K562 (cell line): ENCODE data around the gene NDN. TPM values are rescaled to one million over a fixed set of nuclear protein-coding genes. Genes with fewer than 3 reads are reported as not detected.

Source experiments
- ATAC-seq: fragments of 200-7000 bp; cut with Tn5 transposase; 3 replicates; pipeline ENCODE4 v1.9.1; 2020; ENCODE audit warnings: moderate library complexity
- BruUV-seq: library from RNA; stranded (reverse); fragments of 400-500 nt; replicated peaks from 2 replicates; lab custom pipeline; 2021; lab: Mats Ljungman, UMichigan
- CTCF ChIA-PET: fragments of 300-600 bp; formaldehyde crosslinking; extraction: SDS; loops from one replicate; lab custom pipeline; 2021; ENCODE audit warnings: low intra/inter-chr PET ratio; lab: Yijun Ruan, JAX
- POLR2A ChIA-PET: fragments of 300-600, 350-650 bp; sonication (Branson Sonifier 250); formaldehyde crosslinking; extraction: SDS; loops from one replicate; lab custom pipeline; 2021; ENCODE audit warnings: antibody characterized with exemption, inconsistent platforms; lab: Yijun Ruan, JAX
- DNase-seq, 4 experiments: peaks; one replicate each; pipeline versions ENCODE4 v3.0.0 to v3.0.0-alpha.2; 2011 to 2018; ENCODE audit warnings: low spot score in 3 of 4, mixed read lengths in 3 of 4; ENCODE audit errors: extremely low read depth in 1 of 4
- FAIRE-seq: peaks from 2 replicates; lab custom pipeline; 2011; peaks lifted over from hg19 to GRCh38; lab: Jason Lieb, UNC
- H2AFZ ChIP-seq: 2 replicates; pipeline ENCODE4 v1.6.0; 2011; ENCODE audit warnings: low read depth, low read length, control low read depth, inconsistent platforms
- H3K27ac ChIP-seq: fragments of 200-600 bp; 3 replicates; pipeline ENCODE4 v1.8.0; 2011; ENCODE audit warnings: low read depth, mild to moderate bottlenecking, control low read depth, inconsistent platforms, low read length, moderate library complexity, mixed read lengths; ENCODE audit errors: extremely low read depth
- H3K27me3 ChIP-seq, 2 experiments: fragments of 300-600 bp in 1 of 2; 2 replicates in 1 of 2; 3 replicates in 1 of 2; pipeline versions ENCODE4 v1.6.0 to v1.8.0; 2011; ENCODE audit warnings: inconsistent platforms in 2 of 2, low read length in 2 of 2, mild to moderate bottlenecking in 1 of 2, mixed read lengths in 1 of 2, moderate library complexity in 1 of 2; ENCODE audit not compliant: control insufficient read depth in 2 of 2, insufficient read depth in 2 of 2
- H3K36me3 ChIP-seq: fragments of 300-600 bp; 3 replicates; pipeline ENCODE4 v1.8.0; 2011; ENCODE audit warnings: mild to moderate bottlenecking, low read length, inconsistent platforms; ENCODE audit not compliant: control insufficient read depth, insufficient read depth
- H3K4me1 ChIP-seq, 2 experiments: fragments of 200-600 bp in 1 of 2; replicated peaks in 1 of 2; 2 replicates in 1 of 2; 3 replicates in 1 of 2; pipeline versions ENCODE4 v1.5.1 to v1.8.0; 2011; ENCODE audit warnings: inconsistent platforms in 2 of 2, low read length in 2 of 2, mild to moderate bottlenecking in 1 of 2, mixed read lengths in 1 of 2, moderate library complexity in 1 of 2; ENCODE audit not compliant: control insufficient read depth in 2 of 2, insufficient read depth in 2 of 2
- H3K4me2 ChIP-seq: 2 replicates; pipeline ENCODE4 v1.6.1; 2011; ENCODE audit warnings: low read length, control low read depth, inconsistent platforms, mixed read lengths; ENCODE audit not compliant: insufficient read depth
- H3K4me3 ChIP-seq: fragments of 200-600 bp; sonication (generic), shearing (Covaris generic); 2 replicates; pipeline ENCODE4 v1.5.1; 2016; ENCODE audit warnings: control low read depth, inconsistent platforms
- H3K79me2 ChIP-seq: fragments of 200-600 bp; 3 replicates; pipeline ENCODE4 v1.8.0; 2011; ENCODE audit warnings: low read length, inconsistent platforms; ENCODE audit not compliant: control insufficient read depth, insufficient read depth
- H3K9ac ChIP-seq, 2 experiments: 2 replicates each; pipeline versions ENCODE4 v1.6.0 to v1.6.1; 2011; ENCODE audit warnings: low read depth in 2 of 2, low read length in 2 of 2, control low read depth in 1 of 2, inconsistent platforms in 1 of 2, mild to moderate bottlenecking in 1 of 2, mixed read lengths in 1 of 2; ENCODE audit not compliant: insufficient read depth in 1 of 2
- H3K9me1 ChIP-seq: one replicate; pipeline ENCODE4 v1.6.0; 2011; ENCODE audit warnings: inconsistent platforms, mild to moderate bottlenecking, low read length, moderate library complexity; ENCODE audit not compliant: control insufficient read depth, insufficient read depth
- H3K9me3 ChIP-seq: replicated peaks from 2 replicates; pipeline ENCODE4 v1.5.1; 2011; ENCODE audit warnings: low read depth, low read length, inconsistent platforms; ENCODE audit not compliant: control insufficient read depth, insufficient read depth
- H4K20me1 ChIP-seq: replicated peaks from 2 replicates; pipeline ENCODE4 v1.6.1; 2011; ENCODE audit warnings: low read length, inconsistent platforms, mixed read lengths; ENCODE audit not compliant: control insufficient read depth, insufficient read depth
- BHLHE40 ChIP-seq: IDR thresholded peaks from 2 replicates; pipeline ENCODE4 v1.6.1; 2011; ENCODE audit warnings: low read length, improper control_type of control experiment
- IRF2 ChIP-seq: sonication (generic); formaldehyde crosslinking; IDR thresholded peaks from 2 replicates; pipeline ENCODE4 v1.8.1; 2022; ENCODE audit warnings: mild to moderate bottlenecking, missing genetic modification reagents
- NR3C1 ChIP-seq: sonication (generic); formaldehyde crosslinking; IDR thresholded peaks from 2 replicates; pipeline ENCODE4 v1.8.1; 2022; ENCODE audit warnings: missing genetic modification reagents
- PRMT5 ChIP-seq: sonication (generic); formaldehyde crosslinking; IDR thresholded peaks from 2 replicates; pipeline ENCODE4 v1.5.0; 2020; ENCODE audit warnings: missing genetic modification reagents
- RBM39 ChIP-seq: fragments of 200-400 bp; formaldehyde crosslinking; optimal IDR thresholded peaks from 2 replicates; pipeline ENCODE3; 2018; ENCODE audit warnings: low read depth, low read length
- SIRT6 ChIP-seq: IDR thresholded peaks from one replicate; pipeline ENCODE4 v1.6.1; 2012; ENCODE audit warnings: low read depth, mild to moderate bottlenecking, control low read depth, inconsistent platforms, low read length, moderate library complexity
- YBX1 ChIP-seq: fragments of 450-650 bp; IDR thresholded peaks from 2 replicates; pipeline ENCODE4 v1.7.1; 2016; ENCODE audit warnings: mild to moderate bottlenecking
- ZNF143 ChIP-seq: sonication (generic); formaldehyde crosslinking; IDR thresholded peaks from 2 replicates; pipeline ENCODE4 v1.9.0; 2022; ENCODE audit warnings: mild to moderate bottlenecking, missing genetic modification reagents
- ZNF77 ChIP-seq: fragments of 250-450 bp; sonication (Bioruptor Pico); IDR thresholded peaks from 2 replicates; pipeline ENCODE4 v1.5.0; 2020
- WGBS: fragments of 100-300 bp; shearing (Covaris generic); methylation state at CpG from one replicate; pipeline ENCODE4 v1.1.6; 2016; ENCODE audit warnings: low coverage, mixed read lengths; ENCODE audit not compliant: insufficient coverage; ENCODE audit errors: missing lambda C conversion rate; 5-methylcytosine and 5-hydroxymethylcytosine counted together
- in situ Hi-C: fragments of 300-500 bp; cut with MboI; formaldehyde crosslinking; loops from 4 replicates; pipeline ENCODE4 v1.15.0; 2018; ENCODE audit warnings: inconsistent platforms, mixed read lengths
- intact Hi-C: fragments of 100-400 bp; cut with micrococcal nuclease; formaldehyde crosslinking; loops from 2 replicates; pipeline ENCODE4 v1.14.2; 2022
- polyA plus RNA-seq, 8 experiments: library from polyadenylated mRNA; depleted of rRNA in 4 of 8; stranded (reverse) in 5 of 8; unstranded in 3 of 8; fragments of >200 nt; fragmentation: Nextera tagmentation in 2 of 8; fragmentation: Illumina TruSeq in 1 of 8; extraction: Ambion mirVana in 2 of 8; extraction: Trizol in 1 of 8; gene quantifications; 2 replicates each; pipeline versions ENCODE4 v1.2.1 to v1.2.3, GENCODE V29; 2011 to 2014; ENCODE audit warnings: inconsistent platforms in 1 of 8, missing spikeins in 1 of 8
- total RNA-seq, 7 experiments: library from RNA; depleted of rRNA in 6 of 7; stranded (reverse); fragments of >200 nt in 6 of 7; fragmentation: Illumina TruSeq in 2 of 7; extraction: Trizol in 2 of 7; gene quantifications; 2 replicates each; pipeline versions ENCODE4 v1.2.1 to v1.2.3, GENCODE V29; 2011 to 2021; ENCODE audit warnings: low replicate concordance in 1 of 7
- TF ChIP-seq, protein P1 (sequence below): fragments of 200-800 bp; sonication (Bioruptor generic); IDR thresholded peaks from 2 replicates; pipeline ENCODE4 v1.6.1; 2016; ENCODE audit warnings: missing genetic modification characterization, missing compliant biosample characterization
- TF ChIP-seq, protein P2 (sequence below): fragments of 450-650 bp; IDR thresholded peaks from 2 replicates; pipeline ENCODE4 v1.6.1; 2016; ENCODE audit warnings: low read depth, mild to moderate bottlenecking, moderate library complexity
- TF ChIP-seq, protein P3 (sequence below): fragments of 250-450 bp; sonication (Bioruptor Pico); IDR thresholded peaks from 2 replicates; pipeline ENCODE4 v1.8.0; 2021; ENCODE audit warnings: moderate library complexity, mild to moderate bottlenecking, inconsistent platforms

The NDN gene
- total and polyA plus RNA-seq, 9 of the 15 experiments (the other 6 are each of a cell fraction or from before 2014, with no cell fraction given) = 0.52 to 5.7 (median 2.1) TPM

- peak; percentile 84 for ATAC-seq
- Histone ChIP-seq H3K36me3 (no peaks in the 10 kb centered on the region), H3K79me2 (no peaks in the 10 kb centered on the region), H3K9ac (no peak overlapping the region), H3K9me3 (no peaks in the 10 kb centered on the region), H4K20me1 (no peaks in the 10 kb centered on the region), H3K4me1 (peaks cover 0 to 15% of the 10 kb centered on the region in 2 experiments; a peak in 2 of 5 replicates), H3K9me1 (no peaks in the 10 kb centered on the region), H3K27ac (no peak overlapping the region), H3K27me3 (peaks cover 0 to 22% of the 10 kb centered on the region in 2 experiments; a peak in 2 of 5 replicates), H2AFZ (no peak overlapping the region), H3K4me2 (no peak overlapping the region), H3K4me3 (no peak overlapping the region)
- intact Hi-C loops (loop anchor here (10.0 kb wide), 1 partner anchor 1856 kb away; no protein-coding TSS in a partner anchor), in situ Hi-C loops (loop anchor here (10.0 kb wide), 1 partner anchor 216 kb away; no protein-coding TSS in a partner anchor)
- no TSS peak for BruUV-seq
- WGBS = 2% methylated on average over 6 of the region's 6 CpGs
- FAIRE-seq = peak; percentile 49
- peak; percentile 49 to 58 (median 52) for DNase-seq
- ChIA-PET CTCF (interaction anchor here (0.9 to 2.3 kb wide), 3 partner anchors 207 to 1853 kb away, joined by 3 to 8 read pairs (median 6); no protein-coding TSS in a partner anchor), POLR2A (interaction anchor here (0.7 kb wide), 1 partner anchor 149 kb away, joined by 3 read pairs; no protein-coding TSS in a partner anchor)
- TF ChIP-seq NR3C1 (CRISPR knock-in tag) = no peak
- TF ChIP-seq SIRT6 = no peak
- no peak for TF ChIP-seq ZNF143 (CRISPR knock-in tag)
- TF ChIP-seq, protein P1, sequence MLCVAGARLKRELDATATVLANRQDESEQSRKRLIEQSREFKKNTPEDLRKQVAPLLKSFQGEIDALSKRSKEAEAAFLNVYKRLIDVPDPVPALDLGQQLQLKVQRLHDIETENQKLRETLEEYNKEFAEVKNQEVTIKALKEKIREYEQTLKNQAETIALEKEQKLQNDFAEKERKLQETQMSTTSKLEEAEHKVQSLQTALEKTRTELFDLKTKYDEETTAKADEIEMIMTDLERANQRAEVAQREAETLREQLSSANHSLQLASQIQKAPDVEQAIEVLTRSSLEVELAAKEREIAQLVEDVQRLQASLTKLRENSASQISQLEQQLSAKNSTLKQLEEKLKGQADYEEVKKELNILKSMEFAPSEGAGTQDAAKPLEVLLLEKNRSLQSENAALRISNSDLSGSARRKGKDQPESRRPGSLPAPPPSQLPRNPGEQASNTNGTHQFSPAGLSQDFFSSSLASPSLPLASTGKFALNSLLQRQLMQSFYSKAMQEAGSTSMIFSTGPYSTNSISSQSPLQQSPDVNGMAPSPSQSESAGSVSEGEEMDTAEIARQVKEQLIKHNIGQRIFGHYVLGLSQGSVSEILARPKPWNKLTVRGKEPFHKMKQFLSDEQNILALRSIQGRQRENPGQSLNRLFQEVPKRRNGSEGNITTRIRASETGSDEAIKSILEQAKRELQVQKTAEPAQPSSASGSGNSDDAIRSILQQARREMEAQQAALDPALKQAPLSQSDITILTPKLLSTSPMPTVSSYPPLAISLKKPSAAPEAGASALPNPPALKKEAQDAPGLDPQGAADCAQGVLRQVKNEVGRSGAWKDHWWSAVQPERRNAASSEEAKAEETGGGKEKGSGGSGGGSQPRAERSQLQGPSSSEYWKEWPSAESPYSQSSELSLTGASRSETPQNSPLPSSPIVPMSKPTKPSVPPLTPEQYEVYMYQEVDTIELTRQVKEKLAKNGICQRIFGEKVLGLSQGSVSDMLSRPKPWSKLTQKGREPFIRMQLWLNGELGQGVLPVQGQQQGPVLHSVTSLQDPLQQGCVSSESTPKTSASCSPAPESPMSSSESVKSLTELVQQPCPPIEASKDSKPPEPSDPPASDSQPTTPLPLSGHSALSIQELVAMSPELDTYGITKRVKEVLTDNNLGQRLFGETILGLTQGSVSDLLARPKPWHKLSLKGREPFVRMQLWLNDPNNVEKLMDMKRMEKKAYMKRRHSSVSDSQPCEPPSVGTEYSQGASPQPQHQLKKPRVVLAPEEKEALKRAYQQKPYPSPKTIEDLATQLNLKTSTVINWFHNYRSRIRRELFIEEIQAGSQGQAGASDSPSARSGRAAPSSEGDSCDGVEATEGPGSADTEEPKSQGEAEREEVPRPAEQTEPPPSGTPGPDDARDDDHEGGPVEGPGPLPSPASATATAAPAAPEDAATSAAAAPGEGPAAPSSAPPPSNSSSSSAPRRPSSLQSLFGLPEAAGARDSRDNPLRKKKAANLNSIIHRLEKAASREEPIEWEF (CRISPR knock-in tag) = no peak
- no peak for TF ChIP-seq ZNF77
- peak; percentile 79 for TF ChIP-seq BHLHE40
- TF ChIP-seq, protein P2, sequence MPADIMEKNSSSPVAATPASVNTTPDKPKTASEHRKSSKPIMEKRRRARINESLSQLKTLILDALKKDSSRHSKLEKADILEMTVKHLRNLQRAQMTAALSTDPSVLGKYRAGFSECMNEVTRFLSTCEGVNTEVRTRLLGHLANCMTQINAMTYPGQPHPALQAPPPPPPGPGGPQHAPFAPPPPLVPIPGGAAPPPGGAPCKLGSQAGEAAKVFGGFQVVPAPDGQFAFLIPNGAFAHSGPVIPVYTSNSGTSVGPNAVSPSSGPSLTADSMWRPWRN = no peak
- TF ChIP-seq RBM39 = no peak
- TF ChIP-seq YBX1 = no peak
- TF ChIP-seq, protein P3, sequence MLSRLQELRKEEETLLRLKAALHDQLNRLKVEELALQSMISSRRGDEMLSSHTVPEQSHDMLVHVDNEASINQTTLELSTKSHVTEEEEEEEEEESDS = no peak
- no peak for TF ChIP-seq IRF2 (CRISPR knock-in tag)
- no peak for TF ChIP-seq PRMT5
These were observed 38.1 kb downstream of the NDN start for GRCh38 chr15:23648920-23649515.
